IMR-90 (cell line): ENCODE results near the gene RUNX2. TPM values are rescaled to one million over a fixed set of nuclear protein-coding genes. Genes with fewer than 3 reads are reported as not detected.

Source experiments
- ATAC-seq: fragments of 200-7000 bp; cut with Tn5 transposase; 2 replicates; pipeline ENCODE4 v1.9.1; 2020; ENCODE audit warnings: low read depth, mild to moderate bottlenecking, moderate library complexity
- BruUV-seq: library from RNA; stranded (reverse); fragments of 400-500 nt; replicated peaks from 2 replicates; lab custom pipeline; 2021; lab: Mats Ljungman, UMichigan
- CTCF ChIA-PET: fragments of 300-600 bp; formaldehyde crosslinking; extraction: SDS; loops from one replicate; lab custom pipeline; 2021; ENCODE audit warnings: antibody characterized with exemption; lab: Yijun Ruan, JAX
- POLR2A ChIA-PET: fragments of 300-600 bp; sonication (Branson Sonifier 250); formaldehyde crosslinking; loops from one replicate; lab custom pipeline; 2022; ENCODE audit warnings: antibody characterized with exemption; ENCODE audit not compliant: unreplicated experiment; lab: Charles Lee
- DNase-seq: peaks from one replicate; pipeline ENCODE4 v3.0.0; 2013
- H2AFZ ChIP-seq: replicated peaks from 2 replicates; pipeline ENCODE3; 2013; ENCODE audit warnings: low read length, mild to moderate bottlenecking; ENCODE audit not compliant: poor library complexity
- H2AK5ac ChIP-seq: 2 replicates; pipeline ENCODE4 v1.6.1; 2013; ENCODE audit warnings: low read depth, low read length, inconsistent platforms
- H2AK9ac ChIP-seq: replicated peaks from 2 replicates; pipeline ENCODE3; 2013; ENCODE audit warnings: mild to moderate bottlenecking, low read depth, low read length, moderate library complexity; ENCODE audit not compliant: poor library complexity
- H2BK120ac ChIP-seq: 2 replicates; pipeline ENCODE4 v1.6.1; 2013; ENCODE audit warnings: low read depth, low read length, inconsistent platforms
- H2BK15ac ChIP-seq: 3 replicates; pipeline ENCODE4 v1.6.1; 2013; ENCODE audit warnings: low read depth, low read length, inconsistent platforms
- H2BK20ac ChIP-seq: 2 replicates; pipeline ENCODE4 v1.6.1; 2013; ENCODE audit warnings: low read depth, mild to moderate bottlenecking, inconsistent platforms, low read length, moderate library complexity
- H2BK5ac ChIP-seq: 2 replicates; pipeline ENCODE4 v1.6.1; 2013; ENCODE audit warnings: mild to moderate bottlenecking, low read depth, low read length, inconsistent platforms; ENCODE audit not compliant: poor library complexity, severe bottlenecking
- H3K14ac ChIP-seq: replicated peaks from 2 replicates; pipeline ENCODE4 v1.6.1; 2013; ENCODE audit warnings: low read depth, low read length, inconsistent platforms
- H3K18ac ChIP-seq: 2 replicates; pipeline ENCODE4 v1.6.1; 2013; ENCODE audit warnings: low read depth, low read length, control low read depth
- H3K23ac ChIP-seq: 2 replicates; pipeline ENCODE4 v1.6.1; 2013; ENCODE audit warnings: low read depth, low read length, inconsistent platforms
- H3K27ac ChIP-seq: 2 replicates; pipeline ENCODE4 v1.5.1; 2013; ENCODE audit warnings: mild to moderate bottlenecking, control low read depth, low read length; ENCODE audit not compliant: insufficient read depth
- H3K27me3 ChIP-seq: 2 replicates; pipeline ENCODE4 v1.6.1; 2013; ENCODE audit warnings: low read length; ENCODE audit not compliant: control insufficient read depth, insufficient read depth
- H3K36me3 ChIP-seq: 2 replicates; pipeline ENCODE4 v1.6.1; 2013; ENCODE audit warnings: low read length, mixed read lengths; ENCODE audit not compliant: control insufficient read depth, insufficient read depth
- H3K4ac ChIP-seq: 2 replicates; pipeline ENCODE4 v1.6.1; 2013; ENCODE audit warnings: low read depth, low read length, inconsistent platforms
- H3K4me1 ChIP-seq: 2 replicates; pipeline ENCODE4 v1.6.1; 2013; ENCODE audit warnings: low read length, mixed read lengths; ENCODE audit not compliant: control insufficient read depth, insufficient read depth
- H3K4me2 ChIP-seq: 2 replicates; pipeline ENCODE4 v1.6.1; 2013; ENCODE audit warnings: low read depth, mild to moderate bottlenecking, control low read depth, low read length, moderate library complexity
- H3K4me3 ChIP-seq: 2 replicates; pipeline ENCODE4 v1.5.1; 2013; ENCODE audit warnings: low read depth, mild to moderate bottlenecking, control low read depth, low read length, moderate library complexity; ENCODE audit not compliant: insufficient read depth
- H3K56ac ChIP-seq: 2 replicates; pipeline ENCODE4 v1.6.1; 2013; ENCODE audit warnings: low read length, inconsistent platforms; ENCODE audit not compliant: insufficient read depth; ENCODE audit errors: extremely low read depth
- H3K79me1 ChIP-seq, 2 experiments: 2 replicates each; pipeline ENCODE4 v1.6.1; 2013; ENCODE audit warnings: low read length in 2 of 2, inconsistent platforms in 1 of 2, low read depth in 1 of 2
- H3K9ac ChIP-seq: 2 replicates; pipeline ENCODE4 v1.6.1; 2013; ENCODE audit warnings: low read depth, low read length, control low read depth
- H3K9me1 ChIP-seq: 2 replicates; pipeline ENCODE4 v1.6.1; 2013; ENCODE audit warnings: low read length, inconsistent platforms; ENCODE audit not compliant: insufficient read depth
- H3K9me3 ChIP-seq: 2 replicates; pipeline ENCODE4 v1.6.1; 2013; ENCODE audit warnings: low read length; ENCODE audit not compliant: control insufficient read depth, insufficient read depth
- H4K20me1 ChIP-seq: 2 replicates; pipeline ENCODE4 v1.6.1; 2013; ENCODE audit warnings: low read length, inconsistent platforms; ENCODE audit not compliant: insufficient read depth
- H4K5ac ChIP-seq: 2 replicates; pipeline ENCODE4 v1.6.1; 2013; ENCODE audit warnings: mild to moderate bottlenecking, low read depth, low read length, control low read depth
- H4K8ac ChIP-seq, 2 experiments: 2 replicates each; pipeline ENCODE4 v1.6.1; 2013; ENCODE audit warnings: low read depth in 2 of 2, low read length in 2 of 2, control low read depth in 1 of 2, inconsistent platforms in 1 of 2
- H4K91ac ChIP-seq: 2 replicates; pipeline ENCODE4 v1.6.1; 2013; ENCODE audit warnings: low read depth, low read length, inconsistent platforms; ENCODE audit not compliant: insufficient read depth
- CEBPB ChIP-seq: IDR thresholded peaks from 2 replicates; pipeline ENCODE4 v1.6.1; 2012; ENCODE audit warnings: low read depth, low read length, improper control_type of control experiment
- WGBS, 2 experiments: methylation state at CpG; one replicate each; pipeline versions ENCODE4 v1.1.5 to v1.1.7; 2013; ENCODE audit warnings: missing lambda C conversion rate in 2 of 2; ENCODE audit not compliant: insufficient read length in 1 of 2; ENCODE audit errors: extremely low coverage in 2 of 2; 5-methylcytosine and 5-hydroxymethylcytosine counted together
- dilution Hi-C: fragments of 300-500 bp; cut with HindIII; formaldehyde crosslinking; loops from one replicate; pipeline ENCODE4 v1.14.3; 2018; ENCODE audit warnings: low sequenced_read_pairs; ENCODE audit not compliant: unreplicated experiment
- in situ Hi-C: fragments of 300-500 bp; cut with MboI; formaldehyde crosslinking; loops from 3 replicates; pipeline ENCODE4 v1.14.3; 2019; ENCODE audit warnings: low sequenced_read_pairs, inconsistent platforms, mixed read lengths
- intact Hi-C: fragments of 100-400 bp; cut with micrococcal nuclease; formaldehyde crosslinking; loops from 2 replicates; pipeline ENCODE4 v1.10.0; 2022
- polyA plus RNA-seq, 3 experiments: library from polyadenylated mRNA; depleted of rRNA; stranded (reverse); fragments of >200 nt; gene quantifications; 2 replicates each; pipeline ENCODE4 v1.2.3, GENCODE V29; 2012; ENCODE audit warnings: low replicate concordance in 1 of 3
- total RNA-seq: library from RNA; depleted of rRNA; stranded (reverse); fragments of >200 nt; gene quantifications from 2 replicates; pipeline ENCODE4 v1.2.3, GENCODE V29; 2012
- TF ChIP-seq, protein P1 (sequence below): conservative IDR thresholded peaks from 2 replicates; pipeline ENCODE4 v1.5.1; 2012; ENCODE audit warnings: mild to moderate bottlenecking, low read depth, low read length, improper control_type of control experiment

Gene RUNX2
- total and polyA plus RNA-seq, 2 of the 4 experiments (the other 2 are of a cell fraction), result 2.3 to 4.7 TPM

DNA sequence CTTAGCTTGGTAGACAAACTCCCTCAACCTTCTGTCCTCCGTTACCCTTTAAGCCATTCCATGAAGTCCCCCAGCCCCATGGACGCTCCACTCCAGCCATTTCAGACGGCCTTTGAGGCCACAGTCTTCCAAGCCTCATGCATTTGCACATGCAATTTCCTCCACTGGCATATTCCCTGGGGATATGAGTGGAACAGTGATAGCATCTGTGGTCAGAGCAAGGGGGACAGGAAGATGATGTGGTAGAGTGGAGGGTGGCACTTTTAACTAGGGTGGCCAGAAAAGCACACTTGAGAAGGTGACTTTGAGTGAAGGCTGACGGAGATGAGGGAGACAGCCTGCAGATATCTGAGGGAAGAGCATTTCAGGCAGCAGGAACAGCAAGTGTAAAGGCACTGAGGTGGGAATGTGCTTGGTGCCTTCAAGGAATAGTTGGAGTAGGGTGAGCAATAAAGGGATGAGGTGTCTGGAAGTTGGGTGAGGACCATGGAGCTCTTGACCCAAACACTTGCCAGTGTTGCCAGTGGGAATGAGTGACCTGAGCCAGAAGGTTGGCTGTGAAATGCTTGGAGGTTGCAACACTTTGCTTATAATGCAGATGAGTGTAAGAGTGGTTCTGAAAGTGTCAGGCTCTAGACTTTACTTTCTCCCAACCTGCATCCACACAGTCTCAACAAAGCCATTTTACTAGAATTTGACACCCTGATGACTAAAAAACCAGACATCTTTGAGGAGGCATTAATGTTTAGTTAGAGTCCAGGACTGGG is 325.2 kb downstream of the RUNX2 start:
- Histone ChIP-seq H3K4me2 (no peak overlapping the region), H4K91ac (peak overlapping the region; percentile 68), H2BK20ac (peak overlapping the region; percentile 77), H4K5ac (no peak overlapping the region), H3K27ac (no peak overlapping the region), H2AK5ac (peak overlapping the region; percentile 78; the same call in 1 of the 2 replicates), H2AFZ (peak overlapping the region; percentile 29), H4K20me1 (no peaks in the 10 kb centered on the region), H3K36me3 (no peaks in the 10 kb centered on the region), H3K4ac (peak overlapping the region; percentile 83), H3K14ac (peak overlapping the region; percentile 74), H3K56ac (no peak overlapping the region), H3K9me3 (peaks cover 3% of the 10 kb centered on the region; the same call in 1 of the 2 replicates), H3K27me3 (no peaks in the 10 kb centered on the region), H2AK9ac (no peak overlapping the region), H3K23ac (peak overlapping the region; percentile 13; the same call in 1 of the 2 replicates), H4K8ac (peak overlapping the region in 1 of 2 experiments; percentile 43; a peak in 2 of 4 replicates), H3K9me1 (peaks cover 24% of the 10 kb centered on the region), H2BK15ac (peak overlapping the region; percentile 75), H3K4me3 (no peak overlapping the region), H3K79me1 (peaks cover 0 to 28% of the 10 kb centered on the region in 2 experiments; a peak in 2 of 4 replicates), H2BK5ac (peak overlapping the region; percentile 34), H3K9ac (no peak overlapping the region), H2BK120ac (peak overlapping the region; percentile 77), H3K18ac (peak overlapping the region; percentile 40; the same call in 1 of the 2 replicates), H3K4me1 (peaks cover 29% of the 10 kb centered on the region)
- no peak for ATAC-seq
- ChIA-PET CTCF (no interaction called here), POLR2A (no interaction called here)
- 63% methylated on average over 2 of the region's 4 CpGs; no CpG with 5 or more reads in 1 of the 2 experiments for WGBS, 2 experiments
- no TSS peak for BruUV-seq
- intact Hi-C loops, result no loop called here
- in situ Hi-C loops, result no loop called here
- DNase-seq, result no peak
- dilution Hi-C loops, result no loop called here
- TF ChIP-seq, protein P1, sequence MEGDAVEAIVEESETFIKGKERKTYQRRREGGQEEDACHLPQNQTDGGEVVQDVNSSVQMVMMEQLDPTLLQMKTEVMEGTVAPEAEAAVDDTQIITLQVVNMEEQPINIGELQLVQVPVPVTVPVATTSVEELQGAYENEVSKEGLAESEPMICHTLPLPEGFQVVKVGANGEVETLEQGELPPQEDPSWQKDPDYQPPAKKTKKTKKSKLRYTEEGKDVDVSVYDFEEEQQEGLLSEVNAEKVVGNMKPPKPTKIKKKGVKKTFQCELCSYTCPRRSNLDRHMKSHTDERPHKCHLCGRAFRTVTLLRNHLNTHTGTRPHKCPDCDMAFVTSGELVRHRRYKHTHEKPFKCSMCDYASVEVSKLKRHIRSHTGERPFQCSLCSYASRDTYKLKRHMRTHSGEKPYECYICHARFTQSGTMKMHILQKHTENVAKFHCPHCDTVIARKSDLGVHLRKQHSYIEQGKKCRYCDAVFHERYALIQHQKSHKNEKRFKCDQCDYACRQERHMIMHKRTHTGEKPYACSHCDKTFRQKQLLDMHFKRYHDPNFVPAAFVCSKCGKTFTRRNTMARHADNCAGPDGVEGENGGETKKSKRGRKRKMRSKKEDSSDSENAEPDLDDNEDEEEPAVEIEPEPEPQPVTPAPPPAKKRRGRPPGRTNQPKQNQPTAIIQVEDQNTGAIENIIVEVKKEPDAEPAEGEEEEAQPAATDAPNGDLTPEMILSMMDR, result no peak
- TF ChIP-seq CEBPB, result peak; percentile 59; the same call in 1 of the 2 replicates
